KMS-11 (cell line): ENCODE measurements around the gene KLHL3.

Experiments
- H2AFZ ChIP-seq: fragments of 200-600 bp; sonication (generic); 2 replicates; pipeline ENCODE4 v1.6.1; 2016; ENCODE audit warnings: antibody characterized with exemption, mixed run types, low read depth
- H3K27ac ChIP-seq: fragments of 200-600 bp; sonication (generic); 2 replicates; pipeline ENCODE4 v1.6.1; 2016; ENCODE audit warnings: mild to moderate bottlenecking, mixed run types
- H3K27me3 ChIP-seq: fragments of 200-600 bp; sonication (generic); 2 replicates; pipeline ENCODE4 v1.6.1; 2017; ENCODE audit warnings: mild to moderate bottlenecking, low read depth, mixed run types, moderate library complexity; ENCODE audit not compliant: insufficient read depth
- H3K36me3 ChIP-seq: fragments of 200-600 bp; sonication (generic); 2 replicates; pipeline ENCODE4 v1.6.1; 2017; ENCODE audit warnings: mild to moderate bottlenecking, mixed run types; ENCODE audit not compliant: insufficient read depth
- H3K4me1 ChIP-seq: fragments of 200-600 bp; sonication (generic); 2 replicates; pipeline ENCODE4 v1.6.1; 2016; ENCODE audit warnings: mild to moderate bottlenecking, low read depth, mixed run types; ENCODE audit not compliant: poor library complexity, severe bottlenecking
- H3K4me2 ChIP-seq: fragments of 200-600 bp; sonication (generic); 2 replicates; pipeline ENCODE4 v1.7.0; 2016; ENCODE audit warnings: mild to moderate bottlenecking, mixed run types
- H3K4me3 ChIP-seq: fragments of 200-600 bp; sonication (generic); IDR thresholded peaks from 2 replicates; pipeline ENCODE4 v1.6.1; 2017; ENCODE audit warnings: low read depth, low read length, mixed read lengths; ENCODE audit not compliant: insufficient read depth
- H3K79me2 ChIP-seq: fragments of 200-600 bp; sonication (generic); 2 replicates; pipeline ENCODE4 v1.6.1; 2016; ENCODE audit warnings: low read depth, mixed run types; ENCODE audit not compliant: insufficient read depth
- H3K9ac ChIP-seq: fragments of 200-600 bp; sonication (generic); 2 replicates; pipeline ENCODE4 v1.6.1; 2016; ENCODE audit warnings: mild to moderate bottlenecking, mixed run types
- H4K20me1 ChIP-seq: fragments of 200-600 bp; sonication (generic); 2 replicates; pipeline ENCODE4 v1.6.1; 2016; ENCODE audit warnings: mild to moderate bottlenecking, mixed run types; ENCODE audit not compliant: insufficient read depth
- CTCF ChIP-seq: fragments of 200-600 bp; sonication (generic); conservative IDR thresholded peaks from 2 replicates; pipeline ENCODE4 v1.6.1; 2017; ENCODE audit warnings: low read depth, mild to moderate bottlenecking, antibody characterized with exemption, low read length, moderate library complexity, mixed read lengths

The KLHL3 gene

DNA sequence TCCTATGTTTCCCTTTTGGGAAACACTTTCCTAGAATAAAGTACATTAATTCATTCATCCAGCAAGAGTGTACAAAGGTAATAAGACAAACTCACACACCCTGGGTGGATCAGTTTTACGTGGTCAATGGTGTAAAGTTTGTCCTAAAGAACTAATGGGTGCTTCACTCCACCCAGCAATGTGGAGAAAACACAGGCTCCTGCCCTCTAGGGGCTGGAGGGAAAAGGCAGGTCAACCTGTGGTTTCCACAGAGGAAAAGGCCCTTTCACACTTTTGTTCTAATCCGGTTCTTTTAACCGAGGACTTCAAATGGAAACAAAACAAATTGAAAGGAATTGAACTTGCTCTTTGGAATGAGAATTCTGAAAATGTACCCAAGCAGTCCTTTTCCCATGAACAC lies 155.9 kb downstream of the KLHL3 start:
- no peaks in the 10 kb centered on the region for H3K27me3 ChIP-seq

GRCh38 chr5:137575847-137576246 lies 160.0 kb downstream of the KLHL3 start:
- no peak overlapping the region for H3K27ac ChIP-seq
- no peak overlapping the region for H3K4me2 ChIP-seq
- H3K9ac ChIP-seq, result no peak overlapping the region
- H3K4me3 ChIP-seq, result no peak overlapping the region
- H3K79me2 ChIP-seq, result no peaks in the 10 kb centered on the region
- no peak overlapping the region for H2AFZ ChIP-seq
- no peak for TF ChIP-seq CTCF
- no peaks in the 10 kb centered on the region for H3K27me3 ChIP-seq
- no peaks in the 10 kb centered on the region for H3K4me1 ChIP-seq
- no peaks in the 10 kb centered on the region for H4K20me1 ChIP-seq
- H3K36me3 ChIP-seq, result no peaks in the 10 kb centered on the region

More for the DNA sequence above, 155.9 kb downstream of the KLHL3 start:
- Histone ChIP-seq H3K4me1 (no peaks in the 10 kb centered on the region), H3K27ac (no peak overlapping the region), H3K9ac (no peak overlapping the region), H3K4me3 (no peak overlapping the region), H3K4me2 (no peak overlapping the region), H4K20me1 (no peaks in the 10 kb centered on the region), H3K36me3 (no peaks in the 10 kb centered on the region), H2AFZ (no peak overlapping the region), H3K79me2 (no peaks in the 10 kb centered on the region)
- no peak for TF ChIP-seq CTCF

DNA sequence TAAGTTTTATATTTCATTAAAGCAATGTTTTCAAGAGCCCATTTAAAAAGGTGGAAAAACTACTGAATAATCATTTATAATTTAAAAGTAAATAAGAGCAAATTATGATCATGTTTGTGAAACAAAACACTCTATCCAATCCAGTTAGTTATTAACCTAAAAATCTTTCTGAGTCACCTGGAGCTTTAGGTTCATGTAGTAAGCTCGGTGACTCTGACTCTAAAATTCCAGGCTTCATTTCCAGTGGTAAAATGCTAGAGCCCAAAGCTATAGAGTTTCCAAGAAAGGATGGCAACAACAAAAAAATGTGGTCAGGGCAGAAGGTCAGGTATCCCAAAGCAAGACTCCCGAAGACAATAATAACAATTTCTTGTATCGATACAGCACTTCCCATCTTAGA lies 160.7 kb downstream of the KLHL3 start:
- Histone ChIP-seq H4K20me1 (no peaks in the 10 kb centered on the region), H2AFZ (no peak overlapping the region), H3K79me2 (no peaks in the 10 kb centered on the region), H3K4me1 (no peaks in the 10 kb centered on the region), H3K27me3 (no peaks in the 10 kb centered on the region), H3K27ac (no peak overlapping the region), H3K9ac (no peak overlapping the region), H3K36me3 (no peaks in the 10 kb centered on the region), H3K4me3 (no peak overlapping the region), H3K4me2 (no peak overlapping the region)
- TF ChIP-seq CTCF, result no peak

- TF ChIP-seq CTCF, result no peak
Observed at GRCh38 chr5:137573376-137573775, 162.5 kb downstream of the KLHL3 start.

More at GRCh38 chr5:137573376-137573775, 162.5 kb downstream of the KLHL3 start:
- H2AFZ ChIP-seq, result no peak overlapping the region
- H3K79me2 ChIP-seq, result no peaks in the 10 kb centered on the region
- H3K27ac ChIP-seq, result no peak overlapping the region
- no peak overlapping the region for H3K9ac ChIP-seq
- no peaks in the 10 kb centered on the region for H4K20me1 ChIP-seq
- no peak overlapping the region for H3K4me2 ChIP-seq
- H3K4me3 ChIP-seq, result no peak overlapping the region
- H3K4me1 ChIP-seq, result no peaks in the 10 kb centered on the region
- H3K27me3 ChIP-seq, result no peaks in the 10 kb centered on the region
- H3K36me3 ChIP-seq, result no peaks in the 10 kb centered on the region
